Activated B cell treated with CpG ODN at 0.5 μM for 24 hours (primary cell): Measurements from ENCODE around the gene ITIH4. TPM values are rescaled to one million over a fixed set of nuclear protein-coding genes. Genes with fewer than 3 reads are reported as not detected.

Experiments used
- ATAC-seq: fragments of 200-7000 bp; cut with Tn5 transposase; one replicate; pipeline ENCODE4 v1.10.0; 2021; ENCODE audit warnings: low read depth, mild to moderate bottlenecking, moderate library complexity
- CTCF ChIA-PET: fragments of 350-600 bp; sonication (Branson Sonifier 250); formaldehyde crosslinking; loops from one replicate; lab custom pipeline; 2021; ENCODE audit warnings: antibody characterized with exemption; lab: Charles Lee
- POLR2A ChIA-PET: fragments of 350-600 bp; sonication (Branson Sonifier 250); formaldehyde crosslinking; loops from one replicate; lab custom pipeline; 2021; ENCODE audit warnings: antibody characterized with exemption; lab: Charles Lee
- DNase-seq: peaks from one replicate; pipeline ENCODE4 v3.0.0; 2022
- H3K27ac Mint-ChIP-seq: one replicate; pipeline ENCODE4 v1.8.0; 2020; ENCODE audit warnings: mixed read lengths
- H3K27me3 Mint-ChIP-seq: one replicate; pipeline ENCODE4 v1.8.0; 2021; ENCODE audit warnings: mixed read lengths
- H3K36me3 Mint-ChIP-seq: one replicate; pipeline ENCODE4 v1.8.0; 2021; ENCODE audit warnings: low read depth, mixed read lengths
- H3K4me1 Mint-ChIP-seq: one replicate; pipeline ENCODE4 v1.8.0; 2021; ENCODE audit warnings: mixed read lengths
- H3K4me3 Mint-ChIP-seq: one replicate; pipeline ENCODE4 v1.8.0; 2020; ENCODE audit warnings: mild to moderate bottlenecking, mixed read lengths
- H3K9me3 Mint-ChIP-seq: one replicate; pipeline ENCODE4 v1.8.0; 2020; ENCODE audit warnings: mixed read lengths
- intact Hi-C: fragments of 100-400 bp; cut with micrococcal nuclease; formaldehyde crosslinking; loops from one replicate; pipeline ENCODE4 v1.15.1; 2024
- total RNA-seq: library from RNA; stranded (reverse); gene quantifications from 2 replicates; pipeline ENCODE4 v1.2.3, GENCODE V29; 2022
- TF ChIP-seq, protein P1 (sequence below): fragments of 200-600 bp; IDR thresholded peaks from one replicate; pipeline ENCODE4 v1.8.0; 2022; ENCODE audit warnings: antibody characterized with exemption, mild to moderate bottlenecking

Gene ITIH4
- total RNA-seq, 1 donor from 2014 or later = 15.7 TPM

DNA sequence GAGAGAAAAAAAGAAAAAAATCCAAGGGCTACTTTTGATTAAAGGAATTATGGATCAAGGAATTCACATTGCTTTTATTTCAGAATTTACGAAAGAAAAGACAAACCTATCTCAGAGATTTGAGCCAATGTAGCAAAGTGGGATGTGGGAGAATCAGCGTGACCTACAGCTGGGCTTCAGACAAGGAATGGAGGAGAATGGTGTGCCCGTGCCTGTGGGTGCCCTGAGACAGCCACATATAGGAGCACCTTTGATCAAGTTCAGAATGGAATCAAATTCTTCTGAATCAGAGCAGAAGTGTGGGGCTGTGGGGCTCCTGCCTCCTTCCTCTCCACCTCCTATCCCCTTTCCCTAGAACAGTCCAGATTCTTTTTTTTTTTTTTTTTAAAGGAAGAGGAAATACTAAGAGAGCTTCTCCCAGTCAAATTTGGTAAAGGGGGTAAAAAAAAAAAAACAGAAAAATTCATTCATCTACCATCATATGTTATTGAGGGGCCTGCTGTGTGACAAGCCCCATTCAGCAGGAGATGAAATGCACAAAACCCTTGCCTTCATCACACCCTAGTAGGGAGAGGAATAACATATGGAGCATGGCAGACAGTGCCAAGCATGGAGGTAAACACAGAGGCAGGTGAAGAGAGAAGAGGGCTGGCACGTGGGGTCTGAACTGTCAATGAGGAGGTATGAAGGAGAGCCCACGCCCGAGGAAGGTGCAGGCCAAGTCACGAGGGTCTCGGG lies 29.4 kb upstream of the ITIH4 start:
- intact Hi-C loops = no loop called here
- H3K4me1 Mint-ChIP-seq = no peaks in the 10 kb centered on the region
- CTCF ChIA-PET = no interaction called here
- TF ChIP-seq, protein P1, sequence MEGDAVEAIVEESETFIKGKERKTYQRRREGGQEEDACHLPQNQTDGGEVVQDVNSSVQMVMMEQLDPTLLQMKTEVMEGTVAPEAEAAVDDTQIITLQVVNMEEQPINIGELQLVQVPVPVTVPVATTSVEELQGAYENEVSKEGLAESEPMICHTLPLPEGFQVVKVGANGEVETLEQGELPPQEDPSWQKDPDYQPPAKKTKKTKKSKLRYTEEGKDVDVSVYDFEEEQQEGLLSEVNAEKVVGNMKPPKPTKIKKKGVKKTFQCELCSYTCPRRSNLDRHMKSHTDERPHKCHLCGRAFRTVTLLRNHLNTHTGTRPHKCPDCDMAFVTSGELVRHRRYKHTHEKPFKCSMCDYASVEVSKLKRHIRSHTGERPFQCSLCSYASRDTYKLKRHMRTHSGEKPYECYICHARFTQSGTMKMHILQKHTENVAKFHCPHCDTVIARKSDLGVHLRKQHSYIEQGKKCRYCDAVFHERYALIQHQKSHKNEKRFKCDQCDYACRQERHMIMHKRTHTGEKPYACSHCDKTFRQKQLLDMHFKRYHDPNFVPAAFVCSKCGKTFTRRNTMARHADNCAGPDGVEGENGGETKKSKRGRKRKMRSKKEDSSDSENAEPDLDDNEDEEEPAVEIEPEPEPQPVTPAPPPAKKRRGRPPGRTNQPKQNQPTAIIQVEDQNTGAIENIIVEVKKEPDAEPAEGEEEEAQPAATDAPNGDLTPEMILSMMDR = no peak
- H3K36me3 Mint-ChIP-seq = peaks cover 33% of the 10 kb centered on the region
- POLR2A ChIA-PET = no interaction called here
- no peaks in the 10 kb centered on the region for H3K27me3 Mint-ChIP-seq
- no peak overlapping the region for H3K4me3 Mint-ChIP-seq
- no peak for ATAC-seq
- H3K9me3 Mint-ChIP-seq = peaks cover 7% of the 10 kb centered on the region
- no peak overlapping the region for H3K27ac Mint-ChIP-seq
- DNase-seq = no peak

DNA sequence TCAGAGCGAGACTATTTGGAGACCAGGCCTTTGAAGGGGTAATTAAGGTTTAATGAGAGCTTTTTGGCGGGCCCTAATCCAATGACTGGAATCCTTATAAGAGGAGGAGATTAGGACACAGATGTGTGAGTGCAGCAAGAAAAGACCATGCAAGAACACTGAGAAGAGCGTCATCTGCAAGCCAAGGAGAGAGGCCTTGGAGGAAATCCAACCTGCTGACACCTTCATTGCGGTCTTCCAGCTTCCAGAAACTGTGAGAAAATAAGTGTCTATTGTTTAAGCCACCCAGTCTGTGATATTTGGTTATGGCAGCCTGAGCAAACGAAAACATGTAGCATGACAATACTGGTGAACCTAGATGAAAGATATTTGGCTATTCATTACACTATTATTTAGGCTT lies 27.4 kb upstream of the ITIH4 start:
- no peaks in the 10 kb centered on the region for H3K27me3 Mint-ChIP-seq
- intact Hi-C loops = no loop called here
- CTCF ChIA-PET = no interaction called here

DNA sequence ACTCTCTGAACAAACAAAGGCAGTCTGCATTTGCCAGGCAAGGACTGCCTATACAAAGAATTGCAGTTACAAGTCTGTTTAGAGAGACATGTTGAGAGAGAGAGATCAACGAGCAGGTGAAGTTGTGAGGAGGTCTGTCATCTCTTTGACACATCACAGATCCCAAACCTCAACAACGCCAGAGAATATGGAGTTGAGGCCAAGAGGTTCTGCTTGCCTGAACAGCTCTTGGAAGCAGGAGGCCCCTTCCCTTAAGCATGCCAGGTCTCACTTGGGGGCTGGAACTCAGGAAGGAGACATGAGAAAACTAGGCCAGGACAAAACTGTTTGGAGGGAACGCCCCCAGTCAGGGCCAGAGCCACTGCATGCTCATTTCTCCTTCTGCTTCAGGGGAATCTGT lies 26.7 kb upstream of the ITIH4 start:
- no peak overlapping the region for H3K27ac Mint-ChIP-seq
- TF ChIP-seq, protein P1 = no peak
- no peak for ATAC-seq
- H3K4me1 Mint-ChIP-seq = no peaks in the 10 kb centered on the region
- no peaks in the 10 kb centered on the region for H3K27me3 Mint-ChIP-seq
- POLR2A ChIA-PET = interaction anchor here (0.7 kb wide), 1 partner anchor 86 kb away, joined by 4 read pairs; the partner anchor contains the start of gene NEK4
- H3K9me3 Mint-ChIP-seq = no peaks in the 10 kb centered on the region
- H3K36me3 Mint-ChIP-seq = peaks cover 36% of the 10 kb centered on the region
- CTCF ChIA-PET = no interaction called here
- no peak overlapping the region for H3K4me3 Mint-ChIP-seq
- no peak for DNase-seq
- intact Hi-C loops = no loop called here

More for the DNA sequence above, 27.4 kb upstream of the ITIH4 start:
- Mint-ChIP-seq H3K9me3 (no peaks in the 10 kb centered on the region), H3K4me3 (no peak overlapping the region), H3K27ac (no peak overlapping the region), H3K4me1 (no peaks in the 10 kb centered on the region), H3K36me3 (peaks cover 37% of the 10 kb centered on the region)
- DNase-seq (no peak), ATAC-seq (no peak)
- POLR2A ChIA-PET = no interaction called here
- TF ChIP-seq, protein P1 = no peak

DNA sequence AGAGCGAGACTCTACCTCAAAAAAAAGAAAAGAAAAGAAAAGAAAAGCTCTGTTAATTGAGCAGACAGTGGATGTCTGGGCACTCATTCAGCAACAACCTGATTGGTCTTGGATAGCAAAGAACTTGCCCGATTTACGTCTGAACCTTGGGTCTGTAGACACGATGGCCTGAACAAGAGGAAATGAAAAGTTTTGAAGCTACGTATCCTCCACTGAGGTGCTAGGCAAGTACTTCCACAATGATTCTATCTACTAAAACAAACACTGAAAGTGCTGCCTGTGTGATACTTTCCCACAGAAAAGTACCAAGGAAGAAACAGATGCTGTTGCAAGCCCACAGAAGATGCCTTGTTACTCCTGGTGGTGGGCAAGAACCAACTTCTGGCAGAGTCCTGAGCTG lies 26.2 kb upstream of the ITIH4 start:
- intact Hi-C loops = no loop called here
- DNase-seq = no peak
- Mint-ChIP-seq H3K4me3 (no peak overlapping the region), H3K36me3 (peaks cover 41% of the 10 kb centered on the region), H3K27me3 (no peaks in the 10 kb centered on the region), H3K27ac (no peak overlapping the region), H3K9me3 (no peaks in the 10 kb centered on the region), H3K4me1 (no peaks in the 10 kb centered on the region)
- ChIA-PET POLR2A (interaction anchor here (0.7 kb wide), 1 partner anchor 86 kb away, joined by 4 read pairs; the partner anchor contains the start of gene NEK4), CTCF (no interaction called here)
- TF ChIP-seq, protein P1 = no peak
- ATAC-seq = no peak

DNA sequence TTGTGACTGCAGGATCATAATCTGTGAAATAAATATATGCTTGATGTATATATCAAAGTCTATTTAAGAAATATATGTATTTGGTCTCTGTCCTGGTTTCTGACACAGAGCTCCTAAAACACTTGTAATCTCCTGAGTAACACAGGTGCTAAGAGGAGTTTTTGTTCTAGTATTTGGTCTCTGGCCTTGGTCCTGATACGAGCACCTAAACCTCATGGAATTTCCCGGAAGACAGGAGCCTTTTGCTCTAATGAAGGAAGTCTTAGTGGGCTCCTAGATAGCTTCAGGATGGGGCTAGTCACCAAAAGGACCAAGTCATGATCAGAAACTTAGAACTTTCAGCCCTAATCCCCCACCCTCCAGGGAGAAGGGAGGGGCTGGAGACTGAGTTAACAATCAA lies 23.5 kb upstream of the ITIH4 start:
- no peak overlapping the region for H3K27ac Mint-ChIP-seq
- H3K27me3 Mint-ChIP-seq = no peaks in the 10 kb centered on the region
- intact Hi-C loops = no loop called here
- peaks cover 57% of the 10 kb centered on the region for H3K36me3 Mint-ChIP-seq
- H3K4me1 Mint-ChIP-seq = no peaks in the 10 kb centered on the region
- ATAC-seq (no peak), DNase-seq (no peak)
- H3K4me3 Mint-ChIP-seq = no peak overlapping the region
- H3K9me3 Mint-ChIP-seq = no peaks in the 10 kb centered on the region
- ChIA-PET CTCF (interaction anchor here (1.7 kb wide), 1 partner anchor 8 kb away, joined by 3 read pairs; no protein-coding TSS in a partner anchor), POLR2A (no interaction called here)
- TF ChIP-seq, protein P1 = no peak
